ENCODE results near the gene ATP9B. TPM values are rescaled to one million over a fixed set of nuclear protein-coding genes. Genes with fewer than 3 reads are reported as not detected.

ATP9B gene
- total RNA-seq, 1 donor: 35.4 TPM

DNA sequence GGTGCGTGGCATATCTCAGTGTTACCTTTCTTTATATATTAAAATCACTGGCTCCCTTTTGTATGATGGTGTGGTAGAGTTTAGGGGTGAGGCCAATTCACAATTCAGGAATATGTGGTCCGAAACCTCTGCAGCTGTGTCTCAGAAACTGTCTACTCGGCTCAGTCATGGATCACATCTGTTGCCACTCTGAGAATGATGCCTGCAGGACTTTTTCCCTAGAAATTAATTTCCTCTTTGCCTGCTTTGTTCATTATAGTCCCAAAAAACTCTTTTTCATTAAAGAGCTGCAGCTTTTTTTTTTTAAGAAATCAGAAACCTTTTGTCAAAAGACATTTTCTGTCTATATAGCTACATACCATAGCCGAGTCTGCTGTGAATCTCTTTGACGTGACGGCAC, 221.7 kb downstream of the ATP9B start:
- TF ChIP-seq, protein P1, sequence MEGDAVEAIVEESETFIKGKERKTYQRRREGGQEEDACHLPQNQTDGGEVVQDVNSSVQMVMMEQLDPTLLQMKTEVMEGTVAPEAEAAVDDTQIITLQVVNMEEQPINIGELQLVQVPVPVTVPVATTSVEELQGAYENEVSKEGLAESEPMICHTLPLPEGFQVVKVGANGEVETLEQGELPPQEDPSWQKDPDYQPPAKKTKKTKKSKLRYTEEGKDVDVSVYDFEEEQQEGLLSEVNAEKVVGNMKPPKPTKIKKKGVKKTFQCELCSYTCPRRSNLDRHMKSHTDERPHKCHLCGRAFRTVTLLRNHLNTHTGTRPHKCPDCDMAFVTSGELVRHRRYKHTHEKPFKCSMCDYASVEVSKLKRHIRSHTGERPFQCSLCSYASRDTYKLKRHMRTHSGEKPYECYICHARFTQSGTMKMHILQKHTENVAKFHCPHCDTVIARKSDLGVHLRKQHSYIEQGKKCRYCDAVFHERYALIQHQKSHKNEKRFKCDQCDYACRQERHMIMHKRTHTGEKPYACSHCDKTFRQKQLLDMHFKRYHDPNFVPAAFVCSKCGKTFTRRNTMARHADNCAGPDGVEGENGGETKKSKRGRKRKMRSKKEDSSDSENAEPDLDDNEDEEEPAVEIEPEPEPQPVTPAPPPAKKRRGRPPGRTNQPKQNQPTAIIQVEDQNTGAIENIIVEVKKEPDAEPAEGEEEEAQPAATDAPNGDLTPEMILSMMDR (IDR thresholded peaks at IDR 0.05; ENCODE audit: insufficient read depth, low read depth, low read length): no peak

DNA sequence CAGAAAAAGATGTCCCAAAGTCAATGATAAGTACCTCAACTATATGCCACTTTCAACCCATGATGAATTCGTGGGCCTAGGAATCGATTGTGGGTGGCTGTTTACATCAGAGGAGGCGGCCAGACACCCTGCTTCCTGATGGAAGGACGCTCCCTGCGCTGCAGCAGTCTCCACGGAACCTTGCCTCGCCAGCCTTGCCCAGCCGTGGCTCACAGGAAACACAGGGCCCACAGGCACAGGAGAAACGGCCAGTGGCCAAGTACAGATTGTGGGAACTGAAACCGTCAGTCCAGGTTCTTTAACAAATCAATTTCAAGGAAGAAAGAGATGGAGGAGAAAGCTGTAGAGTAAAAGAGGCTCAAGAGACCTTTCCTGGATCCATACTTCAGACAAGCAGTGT, 225.0 kb downstream of the ATP9B start:
- no peak for DNase-seq (ENCODE audit: low read depth)
- TF ChIP-seq, protein P1 (IDR thresholded peaks at IDR 0.05; ENCODE audit: insufficient read depth, low read depth, low read length): no peak
- H3K4me3 ChIP-seq (ENCODE audit: low read depth, low read length): no peak overlapping the region

More for the DNA sequence above, 221.7 kb downstream of the ATP9B start:
- no peak for DNase-seq (ENCODE audit: low read depth)
- H3K4me3 ChIP-seq (ENCODE audit: low read depth, low read length): no peak overlapping the region

DNA sequence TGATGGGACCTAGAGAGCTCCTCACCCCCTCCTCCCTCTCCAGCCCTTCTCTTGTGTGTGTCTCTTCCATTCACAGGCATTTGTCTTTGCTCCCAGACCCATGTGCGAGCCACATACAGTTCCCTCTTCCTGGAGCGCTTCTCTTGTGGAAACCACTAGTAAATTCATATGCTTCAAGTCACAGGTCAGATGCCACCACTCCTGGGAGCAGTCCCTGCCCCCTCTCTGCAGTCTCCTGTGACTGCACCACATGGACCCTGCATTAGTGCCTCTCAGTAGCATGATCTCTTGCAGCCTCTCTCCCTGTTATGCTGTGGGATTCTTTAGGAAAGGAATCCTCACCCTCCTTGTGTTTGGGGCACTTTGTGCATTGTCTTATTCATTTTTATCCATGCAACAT, 230.1 kb downstream of the ATP9B start:
- DNase-seq (ENCODE audit: low read depth): no peak
- no peak overlapping the region for H3K4me3 ChIP-seq (ENCODE audit: low read depth, low read length)
- TF ChIP-seq, protein P1 (IDR thresholded peaks at IDR 0.05; ENCODE audit: insufficient read depth, low read depth, low read length): no peak

DNA sequence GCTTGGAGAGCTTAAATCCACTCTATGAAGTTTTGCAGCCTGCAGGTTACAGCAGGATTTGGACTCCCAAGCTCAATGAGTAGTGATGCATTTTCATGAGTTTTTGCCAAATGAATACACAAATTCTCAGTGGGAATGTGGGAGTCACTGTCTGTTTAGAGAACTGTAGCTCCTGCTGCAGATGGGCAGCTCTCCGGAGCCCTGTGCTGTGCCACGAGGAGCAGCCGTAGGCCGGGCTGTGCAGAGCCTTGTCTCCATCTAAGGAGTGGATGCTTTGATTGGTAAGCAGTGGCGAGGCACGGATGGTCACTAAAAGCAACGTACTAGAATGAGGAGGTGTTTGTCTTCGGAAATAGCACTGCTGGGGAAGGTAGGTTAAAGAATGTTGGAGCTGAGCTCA, 230.5 kb downstream of the ATP9B start:
- no peak for DNase-seq (ENCODE audit: low read depth)
- TF ChIP-seq, protein P1 (IDR thresholded peaks at IDR 0.05; ENCODE audit: insufficient read depth, low read depth, low read length): no peak

DNA sequence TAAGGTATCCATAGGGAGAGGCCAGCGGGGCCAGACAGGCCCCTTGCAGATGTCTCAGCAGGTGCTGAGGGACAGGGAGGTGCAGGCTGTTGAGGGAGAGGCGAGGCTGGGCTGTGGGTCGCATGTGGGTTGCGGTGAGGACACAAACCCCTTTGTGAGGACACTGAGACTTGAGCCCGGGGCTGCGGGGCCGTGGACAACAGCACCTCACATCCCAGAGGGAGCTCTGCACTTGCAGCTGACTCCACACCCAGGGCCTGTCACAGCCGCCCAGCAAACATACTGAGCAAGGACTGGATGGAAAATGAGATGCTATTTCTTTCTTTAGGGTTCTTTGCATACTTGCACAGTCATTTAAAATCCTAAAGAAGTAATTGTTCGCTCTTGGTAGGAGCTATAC, 231.2 kb downstream of the ATP9B start:
- DNase-seq (ENCODE audit: low read depth): no peak
- H3K4me3 ChIP-seq (ENCODE audit: low read depth, low read length): no peak overlapping the region
- TF ChIP-seq, protein P1 (IDR thresholded peaks at IDR 0.05; ENCODE audit: insufficient read depth, low read depth, low read length): no peak

More for the DNA sequence above, 230.5 kb downstream of the ATP9B start:
- no peak overlapping the region for H3K4me3 ChIP-seq (ENCODE audit: low read depth, low read length)

DNA sequence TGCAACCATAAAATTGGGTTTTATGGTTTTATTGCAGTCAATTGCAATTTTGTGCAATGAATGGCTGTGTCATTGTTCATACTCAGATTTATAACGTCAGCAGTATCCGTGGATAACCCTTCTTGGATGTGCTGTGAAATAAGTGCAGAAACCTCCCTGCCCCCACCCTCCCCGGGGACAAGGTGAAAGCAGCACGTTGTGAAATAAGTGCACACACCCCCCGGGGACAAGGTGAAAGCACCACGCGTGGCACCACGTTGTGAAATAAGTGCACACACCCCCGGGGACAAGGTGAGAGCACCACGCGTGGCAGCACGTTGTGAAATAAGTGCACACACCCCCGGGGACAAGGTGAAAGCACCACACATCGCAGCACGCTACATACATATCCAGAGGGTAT, 232.9 kb downstream of the ATP9B start:
- peak; percentile 20 for DNase-seq (ENCODE audit: low read depth)
- H3K4me3 ChIP-seq (ENCODE audit: low read depth, low read length): no peak overlapping the region
- TF ChIP-seq, protein P1 (IDR thresholded peaks at IDR 0.05; ENCODE audit: insufficient read depth, low read depth, low read length): no peak

DNA sequence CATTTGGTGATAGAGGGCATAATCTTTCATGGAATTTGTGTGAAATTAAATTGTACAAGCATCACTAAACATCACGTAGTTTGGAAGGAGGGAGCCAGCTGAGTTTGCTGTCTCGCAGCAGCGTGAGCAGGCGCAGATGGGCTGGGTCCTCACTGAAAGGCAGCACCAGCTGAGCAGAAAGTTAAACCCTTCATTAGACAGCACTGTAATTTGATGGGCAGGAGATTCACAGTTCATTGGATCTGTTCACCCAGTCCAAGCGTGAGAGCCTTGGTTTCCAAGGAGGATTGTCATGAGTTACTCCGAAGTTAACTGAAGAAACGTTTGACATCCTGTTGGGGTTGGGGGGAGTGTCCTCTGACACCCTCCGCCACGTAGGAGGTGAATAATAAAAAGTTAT, 236.7 kb downstream of the ATP9B start:
- TF ChIP-seq, protein P1 (IDR thresholded peaks at IDR 0.05; ENCODE audit: insufficient read depth, low read depth, low read length): no peak
- H3K4me3 ChIP-seq (ENCODE audit: low read depth, low read length): no peak overlapping the region
- DNase-seq (ENCODE audit: low read depth): no peak

All from fibroblast of villous mesenchyme (primary cell).